Bone marrow (tissue), 2 donors: Measurements from ENCODE around the gene CFAP77.

Experiments
- DNase-seq, 2 donors: peaks; one replicate each; lab custom pipeline; 2025; lab: John Stamatoyannopoulos, UW

Gene CFAP77

DNA sequence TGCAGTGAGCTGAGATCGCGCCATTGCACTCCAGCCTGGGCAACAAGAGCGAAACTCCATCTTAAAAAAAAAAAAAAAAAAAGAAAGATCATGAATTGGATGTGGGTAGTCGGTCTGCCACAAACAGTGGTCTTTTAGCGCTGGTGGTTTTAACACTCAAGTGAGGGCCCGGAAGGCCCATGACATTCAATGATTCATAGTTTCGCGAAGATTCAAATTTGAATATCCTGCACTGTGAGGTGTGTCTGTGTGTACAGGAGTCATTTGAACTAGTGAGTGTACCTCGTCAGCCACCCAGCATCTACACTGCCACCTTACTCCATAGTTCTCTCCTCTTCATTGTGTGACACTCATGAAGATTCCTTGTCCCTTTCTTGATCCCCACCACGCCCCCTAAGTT is 41.3 kb downstream of the CFAP77 start:
- no peak for DNase-seq

DNA sequence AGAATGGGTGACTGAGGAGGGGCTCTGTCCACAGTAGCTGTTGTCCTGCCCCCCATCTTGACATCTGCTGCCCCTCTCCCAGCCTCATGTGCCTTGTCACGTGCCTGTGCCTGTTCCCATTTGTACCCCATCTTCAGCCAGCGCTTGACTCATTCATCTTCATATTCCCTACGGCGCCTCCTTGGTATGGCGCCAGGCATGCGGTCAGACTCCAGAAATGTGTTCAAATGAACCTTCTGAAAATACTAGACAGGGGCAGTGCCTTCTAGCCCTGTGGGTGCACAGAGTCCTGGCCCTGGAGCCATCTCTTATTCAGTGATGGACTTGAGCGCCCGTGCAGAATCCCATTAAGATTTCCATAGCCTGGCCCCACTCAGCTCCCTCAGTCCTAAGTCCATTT is 46.2 kb downstream of the CFAP77 start:
- DNase-seq = no peak

DNA sequence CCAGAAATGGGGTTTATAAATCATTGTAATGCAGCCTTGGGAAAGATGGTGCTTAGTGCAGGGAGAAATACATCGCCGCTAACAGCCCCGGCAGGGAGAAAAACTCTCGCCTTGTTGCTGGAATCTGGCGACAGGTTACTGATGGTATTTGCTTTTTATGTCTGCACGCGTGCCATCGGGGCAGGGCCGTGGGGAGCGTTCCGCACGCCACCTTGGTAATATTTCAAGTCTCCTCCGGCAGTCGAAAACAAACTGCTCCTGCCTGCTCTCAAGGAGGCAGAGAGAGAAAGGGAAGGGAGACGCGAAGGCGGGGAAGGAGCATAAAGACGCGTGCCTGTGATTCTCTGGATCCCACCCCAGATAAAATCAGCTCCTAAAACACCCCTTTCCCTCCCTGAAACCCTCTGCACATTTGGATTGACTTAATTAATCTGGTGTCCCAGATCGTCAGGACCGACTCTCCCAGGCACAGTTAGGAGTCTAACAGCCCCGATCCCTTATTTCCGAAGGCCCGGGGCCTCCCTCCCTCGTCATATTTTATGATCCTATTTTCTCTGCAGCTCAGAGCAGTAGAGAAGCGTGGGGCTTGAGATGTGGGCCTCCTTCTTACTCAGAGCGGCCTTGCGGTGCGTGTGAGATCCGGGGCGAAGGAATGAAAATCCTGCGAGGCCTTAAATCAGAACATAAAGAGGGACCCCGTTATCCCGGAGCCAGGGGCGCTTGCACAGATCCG is 47.7 kb downstream of the CFAP77 start:
- no peak for DNase-seq

DNA sequence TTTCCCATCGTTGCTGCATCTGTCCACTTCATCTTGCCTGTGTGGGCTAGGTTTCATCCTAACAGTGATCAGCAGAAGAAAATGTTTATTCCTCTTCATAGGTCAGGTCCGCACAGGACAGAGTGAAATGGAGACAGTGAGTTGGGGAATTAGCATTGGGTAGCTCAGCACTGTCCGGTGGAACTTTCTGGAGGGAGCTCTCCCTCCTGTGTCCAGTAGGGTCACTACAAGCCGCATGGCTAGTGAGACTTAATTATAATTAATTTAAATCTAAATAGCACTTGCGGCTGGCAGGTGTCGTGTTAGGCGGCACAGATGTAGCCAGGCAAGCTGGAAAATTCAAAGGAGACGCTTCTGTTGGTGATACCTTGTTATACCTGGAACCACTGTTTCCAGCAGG is 48.4 kb downstream of the CFAP77 start:
- no peak for DNase-seq

DNA sequence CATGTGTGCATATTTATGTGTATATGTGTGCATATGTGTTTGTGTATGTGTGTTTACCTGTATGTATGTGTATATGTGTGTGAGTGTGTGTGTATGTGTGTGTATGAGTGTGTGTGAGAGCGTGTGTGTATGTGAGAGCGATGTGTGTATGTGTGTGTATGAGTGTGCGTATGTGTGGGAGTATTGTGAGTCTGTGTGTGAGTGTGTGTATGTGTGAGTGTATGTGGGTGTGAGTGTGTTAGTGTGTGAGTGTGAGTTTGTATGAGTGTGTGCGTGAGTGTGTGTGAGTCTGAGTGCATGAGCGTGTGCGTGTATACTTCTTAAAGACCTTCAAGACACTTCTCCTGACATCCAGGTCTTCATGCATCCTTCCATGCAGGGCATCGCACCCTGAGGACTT is 49.6 kb downstream of the CFAP77 start:
- no peak for DNase-seq

DNA sequence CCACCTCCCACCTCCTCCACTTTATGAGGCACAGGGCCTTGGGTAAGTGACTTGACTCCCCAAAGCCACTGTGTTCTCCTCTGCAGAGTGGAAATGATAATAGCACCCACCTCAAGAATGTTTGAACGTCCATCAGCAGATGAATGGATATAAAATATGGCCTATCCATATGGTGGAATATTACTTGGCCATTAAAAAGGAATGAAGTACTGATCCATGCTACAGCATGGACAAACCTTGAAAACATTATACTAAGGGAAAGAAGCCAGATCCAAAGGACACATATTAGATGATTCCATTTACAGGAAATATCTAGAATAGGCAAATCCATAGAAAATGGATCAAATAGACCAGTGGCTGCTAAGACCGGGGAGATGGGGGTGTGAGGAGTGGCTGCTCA is 50.2 kb downstream of the CFAP77 start:
- no peak for DNase-seq

DNA sequence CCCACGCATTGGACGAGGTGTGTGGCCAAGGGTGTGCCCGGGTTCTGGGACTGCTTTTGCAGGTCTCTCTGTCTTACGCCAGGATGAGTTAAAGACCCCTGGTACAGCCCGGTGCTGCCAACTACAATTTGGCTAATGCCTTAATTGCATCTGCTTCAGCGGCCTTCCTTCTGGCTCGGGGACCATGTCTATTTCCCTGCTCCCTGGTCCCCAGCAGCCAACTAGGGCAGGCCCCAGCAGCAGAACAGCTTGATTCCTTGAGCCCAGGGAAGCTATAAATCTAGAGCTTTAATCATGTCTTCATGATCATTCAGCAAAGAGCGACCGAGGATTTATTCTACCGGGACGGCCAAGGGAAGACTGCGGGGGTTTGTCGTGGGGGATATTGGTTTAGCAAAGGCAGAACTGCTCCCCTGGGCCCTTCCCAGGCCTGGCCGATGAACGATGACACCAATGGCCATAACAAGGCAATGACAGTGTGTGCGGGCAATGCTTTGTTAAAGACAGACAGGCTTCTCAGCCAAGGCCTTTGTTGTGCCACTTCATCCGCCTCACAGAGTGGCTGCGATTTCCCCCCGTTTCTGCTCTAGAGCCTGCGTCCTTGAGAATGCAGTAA is 51.4 kb downstream of the CFAP77 start:
- DNase-seq = no peak

DNA sequence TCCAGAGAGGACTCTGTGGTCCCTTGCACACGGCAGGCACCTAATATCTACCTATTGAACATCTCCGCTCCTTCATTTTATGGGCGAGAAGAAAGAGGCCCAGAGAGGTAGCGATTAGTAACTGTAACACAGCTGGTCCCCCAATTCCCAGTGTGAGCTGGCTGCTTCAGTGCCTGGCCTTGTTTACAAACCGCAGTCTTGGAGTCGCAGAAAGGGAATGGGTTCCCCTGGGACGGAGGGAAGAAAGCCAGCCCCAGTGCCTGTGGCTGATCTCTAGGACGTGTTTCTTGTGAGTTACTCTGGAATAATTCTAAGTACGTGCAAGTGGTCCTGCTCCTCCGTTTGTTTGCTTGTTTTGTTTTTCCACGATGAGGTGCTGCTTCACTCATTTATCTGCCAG is 52.0 kb downstream of the CFAP77 start:
- DNase-seq = no peak

DNA sequence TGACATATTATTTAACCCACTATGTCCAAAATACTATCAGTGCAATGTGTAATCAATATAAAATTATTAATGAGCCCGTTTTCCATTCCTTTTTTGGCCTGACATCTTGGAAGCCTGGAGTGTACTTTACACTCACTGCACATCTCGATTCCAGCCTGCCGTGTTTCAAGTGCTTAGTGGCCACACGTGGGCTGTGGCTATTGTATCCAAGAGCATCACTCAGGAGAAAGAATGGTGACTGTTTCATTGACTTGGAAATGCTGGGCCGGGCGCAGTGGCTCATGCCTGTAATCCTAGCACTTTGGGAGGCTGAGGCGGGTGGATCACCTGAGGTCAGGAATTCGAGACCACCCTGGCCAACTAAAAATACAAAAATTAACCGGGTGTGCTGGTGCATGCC is 54.5 kb downstream of the CFAP77 start:
- no peak for DNase-seq

DNA sequence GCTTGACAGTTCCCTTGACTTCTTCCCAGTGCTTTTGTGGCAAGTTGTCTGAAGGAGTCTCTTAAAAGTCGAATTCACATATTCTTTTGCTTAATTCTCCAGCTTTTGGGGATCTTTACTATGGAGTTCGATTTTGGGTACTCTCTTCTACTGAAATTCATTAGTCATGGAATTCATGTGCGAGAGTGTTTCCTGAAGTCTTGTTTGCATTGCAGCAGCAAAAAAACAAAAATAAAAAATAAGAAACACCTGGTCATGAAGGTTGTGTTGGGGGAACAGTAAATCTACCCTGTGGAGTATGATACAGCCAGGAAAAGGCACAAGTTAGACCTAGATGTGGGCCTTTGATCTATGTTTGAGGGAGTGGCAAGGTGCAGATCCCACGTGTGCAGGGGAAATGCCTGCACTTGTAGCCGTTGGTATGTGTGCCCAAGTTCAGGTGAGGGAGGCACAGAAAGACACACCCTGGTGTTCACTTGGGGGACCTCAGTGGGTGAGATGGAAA is 55.2 kb downstream of the CFAP77 start:
- DNase-seq = no peak

DNA sequence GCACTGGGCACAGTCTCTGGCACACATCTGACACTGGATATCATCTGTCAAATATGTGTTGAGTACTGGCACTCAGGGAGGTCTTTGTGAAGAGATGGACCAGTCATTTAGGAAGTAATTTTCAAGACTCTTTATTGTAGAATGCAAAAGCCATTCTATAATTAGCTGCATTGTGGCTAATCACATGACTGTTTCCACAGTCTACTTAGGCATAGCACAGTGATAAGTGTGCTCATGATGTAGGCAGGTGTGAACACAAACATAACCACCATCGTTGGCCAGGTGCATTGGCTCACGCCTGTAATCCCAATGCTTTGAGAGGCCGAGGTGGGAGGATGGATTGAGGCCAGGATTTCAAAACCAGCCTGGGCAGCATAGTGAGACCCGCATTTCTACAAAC is 62.2 kb downstream of the CFAP77 start:
- DNase-seq = no peak

DNA sequence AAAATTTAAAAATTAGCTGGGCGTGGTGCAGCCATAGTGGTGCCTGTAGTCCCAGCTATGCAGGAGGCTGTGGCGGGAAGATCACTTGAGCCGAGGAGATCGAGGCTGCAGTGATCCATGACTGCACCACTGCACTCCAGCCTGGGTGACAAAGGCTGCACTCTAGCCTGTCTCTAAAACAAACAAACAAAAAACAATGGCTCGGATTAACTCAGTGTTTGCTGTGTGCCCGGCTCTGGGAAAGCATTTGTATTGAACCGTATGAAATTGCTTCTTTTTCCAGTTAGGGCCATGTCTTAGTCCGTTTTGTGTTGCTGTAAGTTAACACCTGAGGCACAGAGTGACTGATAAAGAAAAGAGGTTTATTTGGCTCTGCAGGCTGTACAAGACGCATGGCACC is 62.6 kb downstream of the CFAP77 start:
- no peak for DNase-seq

DNA sequence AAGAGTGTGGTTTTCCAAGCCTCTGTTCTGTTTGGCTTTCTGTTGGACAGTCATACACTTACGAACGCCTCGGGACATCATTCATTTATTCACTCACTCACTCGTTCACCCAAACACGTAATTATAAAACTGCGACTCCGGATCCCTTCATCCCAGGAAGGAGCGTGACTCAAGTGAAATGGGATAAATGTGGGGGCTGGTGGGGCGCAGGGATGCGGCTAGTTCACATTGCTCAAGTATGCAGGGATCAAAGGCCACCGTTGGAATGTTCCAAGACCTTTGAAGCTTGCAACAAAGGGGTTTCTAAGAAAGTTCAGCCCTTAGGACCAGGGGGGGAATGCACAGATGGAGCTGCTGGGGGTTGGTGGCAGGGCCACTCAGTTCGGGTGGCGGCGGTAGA is 64.2 kb downstream of the CFAP77 start:
- DNase-seq = no peak

DNA sequence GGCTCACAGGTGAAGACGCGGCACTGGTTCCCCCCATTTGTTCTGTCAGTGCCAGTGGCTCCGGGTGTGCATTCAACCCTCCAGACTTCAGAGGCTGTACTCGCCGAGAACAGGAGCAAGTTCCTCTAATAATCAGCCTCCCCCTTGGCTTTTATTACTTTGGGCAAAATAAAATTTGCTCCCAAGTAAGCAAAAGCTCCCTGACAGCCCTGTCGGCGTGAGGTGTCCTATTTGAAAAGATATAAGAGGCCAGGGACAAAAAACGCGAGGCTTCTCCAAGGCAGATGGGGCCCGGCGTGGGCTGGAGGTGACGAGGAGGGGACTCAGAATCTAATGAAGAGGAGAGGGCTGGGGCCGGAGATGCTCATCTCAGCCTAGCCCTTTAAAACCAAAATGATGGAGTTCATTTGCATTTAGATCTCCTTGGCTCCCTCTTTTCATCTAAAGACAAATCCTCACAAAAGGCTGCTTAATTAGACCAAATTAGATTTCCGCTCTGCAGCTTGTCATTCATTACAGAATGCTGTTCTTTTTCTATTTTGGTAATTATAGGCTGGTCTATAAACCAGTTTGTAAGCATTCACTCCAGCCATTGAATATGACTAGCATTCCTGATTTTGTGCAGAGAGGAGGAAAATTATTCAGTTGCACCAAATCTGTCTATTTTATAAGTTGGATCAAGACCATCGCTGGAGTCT is 68.5 kb downstream of the CFAP77 start:
- DNase-seq = no peak

DNA sequence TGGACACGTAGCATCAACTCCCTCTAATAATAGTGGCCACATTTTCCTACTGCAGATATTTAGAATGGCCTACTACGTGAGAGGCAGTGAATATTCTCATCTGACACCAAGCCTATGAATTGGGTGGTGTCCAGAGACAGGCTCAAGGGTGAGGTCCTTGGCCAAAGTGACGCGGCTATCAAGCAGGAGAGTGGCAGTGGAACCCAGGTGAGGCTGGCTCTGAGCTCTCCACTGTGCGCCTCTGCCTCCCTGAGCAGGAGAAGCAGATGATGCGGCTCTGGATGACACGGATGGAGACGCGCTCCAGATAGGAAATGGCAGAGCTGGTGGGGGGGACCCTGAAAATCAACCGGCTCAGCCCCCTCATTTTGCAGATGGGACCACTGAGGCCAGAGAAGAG is 69.7 kb downstream of the CFAP77 start:
- DNase-seq = no peak

DNA sequence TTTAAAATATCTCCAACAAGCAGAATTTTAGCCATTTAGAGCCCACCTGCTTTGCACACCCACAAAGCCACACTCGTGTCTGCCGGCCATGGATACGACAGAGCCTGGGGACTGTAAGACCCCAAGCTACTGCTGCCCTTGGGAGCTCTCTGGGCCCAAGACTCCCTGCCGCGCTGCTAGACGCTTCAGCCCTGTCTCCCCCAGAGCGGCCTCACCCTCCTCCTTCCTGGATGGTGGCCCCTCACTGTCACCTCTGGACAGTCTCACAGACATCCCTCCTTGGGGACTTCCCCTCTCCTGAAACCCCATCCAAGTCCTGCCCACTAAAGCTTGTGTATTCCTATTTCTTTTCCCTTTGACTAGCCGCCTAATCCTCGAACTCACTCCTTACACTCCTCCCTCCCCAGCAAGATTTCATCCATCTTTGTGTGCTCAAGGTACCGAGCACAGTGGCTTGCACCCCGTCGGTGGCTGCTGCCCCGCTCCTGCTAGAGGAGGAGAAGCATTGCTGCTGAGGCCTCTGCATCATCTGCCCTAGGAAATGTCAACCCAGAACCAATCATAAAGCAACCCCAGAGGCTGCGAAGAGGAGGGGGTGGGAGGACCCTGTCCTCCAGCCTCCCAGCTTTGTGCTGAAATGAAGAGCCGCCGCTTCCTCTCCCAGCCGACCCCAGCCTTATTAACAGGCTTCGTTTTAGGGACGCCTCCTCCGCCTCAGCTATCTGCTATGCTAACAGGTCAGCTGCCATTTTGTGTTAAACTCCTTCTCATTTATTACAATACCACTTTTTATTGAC is 71.2 kb downstream of the CFAP77 start:
- DNase-seq = no peak

DNA sequence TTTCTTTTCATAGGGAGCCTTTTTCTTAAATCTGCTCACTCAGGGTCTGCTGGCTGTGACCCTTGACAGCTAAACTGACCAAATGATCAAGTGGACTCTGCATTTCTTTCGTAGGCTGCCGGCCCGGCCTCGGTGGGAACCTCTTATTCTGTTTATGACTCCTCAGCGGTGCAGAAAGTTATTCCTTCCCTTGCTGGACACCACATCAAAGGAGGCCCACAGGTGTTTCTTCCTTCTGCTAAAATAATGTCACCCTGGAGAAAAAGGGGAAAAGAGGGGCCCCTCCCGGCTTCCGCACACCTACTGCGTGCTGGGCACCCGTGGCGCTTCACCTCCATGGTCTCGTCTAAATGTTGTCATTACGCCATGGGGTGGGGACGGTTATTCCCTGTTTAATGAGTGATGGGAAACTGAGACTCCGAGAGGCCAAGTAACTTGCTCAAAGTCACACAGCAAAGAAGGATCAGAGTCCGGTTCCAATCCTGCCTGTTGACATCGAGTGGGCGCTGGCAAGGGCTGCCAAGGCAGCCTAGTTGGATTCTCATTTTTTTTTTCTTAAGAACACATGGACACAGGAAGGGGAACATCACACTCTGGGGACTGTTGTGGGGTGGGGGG is 72.3 kb downstream of the CFAP77 start:
- DNase-seq = no peak

DNA sequence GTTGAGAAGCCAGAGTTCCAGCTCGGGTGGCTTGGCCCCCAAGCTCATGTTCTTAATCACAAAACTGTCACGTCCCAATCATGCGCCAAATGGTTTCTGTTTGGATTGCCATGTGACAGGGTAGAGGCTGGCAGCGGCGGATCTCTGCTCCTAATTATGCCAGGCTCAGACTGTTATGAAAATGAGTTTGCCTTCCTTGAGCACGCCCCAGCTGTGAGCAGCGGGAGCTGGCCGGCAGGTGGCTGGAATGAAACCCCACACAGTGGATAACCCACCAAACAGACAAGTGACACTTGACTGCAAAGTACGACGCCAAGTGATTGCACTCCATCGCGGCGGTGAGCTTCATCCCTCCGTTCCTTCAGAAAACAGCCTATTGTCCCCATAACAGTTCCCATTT is 75.4 kb downstream of the CFAP77 start:
- no peak for DNase-seq

DNA sequence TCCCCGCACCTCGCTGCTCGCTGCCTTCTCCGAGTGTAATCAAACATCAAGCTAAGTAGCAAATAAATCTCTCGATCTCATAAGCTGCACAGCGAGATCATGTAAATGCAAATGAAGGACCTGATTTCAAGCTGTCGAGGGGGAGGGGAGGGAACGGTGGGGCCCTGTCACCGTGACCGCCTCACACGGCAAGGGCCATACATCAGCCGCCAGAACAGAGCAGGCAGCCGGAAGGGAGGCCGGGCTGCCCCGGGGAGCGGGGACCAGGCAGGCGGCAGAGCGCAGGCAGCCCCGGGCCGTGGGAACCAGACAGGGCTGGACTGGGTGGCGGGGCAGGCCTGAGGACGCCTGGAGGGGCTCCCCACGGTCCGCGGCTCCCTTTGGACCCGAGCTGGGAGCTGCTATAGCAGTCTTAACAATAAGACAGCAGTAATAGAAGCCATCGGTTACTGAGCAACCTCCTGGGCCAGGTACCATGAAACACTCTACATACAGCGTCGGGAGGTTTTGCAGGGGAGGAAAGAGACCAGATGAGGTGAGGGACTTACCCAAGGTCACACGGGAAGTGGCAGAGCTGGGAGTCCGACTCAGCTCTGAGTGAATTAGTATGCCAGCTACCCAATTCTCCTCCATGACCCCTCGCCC is 76.8 kb downstream of the CFAP77 start:
- DNase-seq = no peak

DNA sequence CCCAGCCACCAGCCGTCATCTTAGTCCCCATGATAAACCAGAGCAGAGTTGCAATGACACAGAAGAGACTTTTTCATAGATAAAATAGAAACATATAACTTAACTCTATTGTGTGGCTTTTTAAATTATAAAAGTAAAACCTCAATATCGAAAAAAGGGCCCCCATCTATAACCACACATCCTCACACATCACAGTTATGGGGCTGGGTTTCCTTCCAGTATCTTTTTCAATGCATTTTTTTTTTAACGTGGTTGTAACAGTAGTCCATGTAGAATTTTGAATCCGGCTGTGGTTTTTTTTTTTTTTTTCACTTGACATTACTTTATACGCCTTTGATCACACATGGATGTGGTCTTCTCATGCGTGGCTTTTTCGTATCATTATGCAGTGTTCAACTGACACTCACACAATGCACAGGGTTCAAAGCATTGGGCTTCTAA is 77.4 kb downstream of the CFAP77 start:
- DNase-seq = no peak

DNA sequence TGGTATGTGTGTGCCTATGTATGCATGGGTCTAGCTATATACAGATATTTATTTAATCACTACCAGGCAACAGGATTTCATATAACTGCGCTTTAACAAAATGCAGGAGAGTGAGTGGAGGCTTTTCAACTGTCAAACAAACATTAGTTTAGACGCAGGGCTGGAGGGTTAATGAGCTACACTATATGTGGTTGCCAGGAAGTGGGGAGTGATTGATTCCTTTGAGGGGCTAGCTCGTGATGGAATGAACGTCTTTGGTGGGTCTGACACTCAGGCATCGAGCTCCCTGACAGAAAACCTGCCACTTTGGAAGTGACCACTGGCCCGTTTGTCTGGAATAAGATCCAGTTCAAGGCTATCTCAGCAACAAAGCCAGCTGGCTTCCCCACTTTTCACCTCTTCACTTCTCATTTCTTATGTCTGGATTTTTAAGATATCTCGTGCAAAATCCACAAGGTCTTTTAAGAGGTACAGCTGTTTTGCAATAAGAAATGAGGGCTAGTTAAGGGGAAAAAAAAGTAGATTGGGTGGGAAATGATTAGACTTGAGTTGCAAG is 78.0 kb downstream of the CFAP77 start:
- DNase-seq = no peak
